Hematopoietic multipotent progenitor cell treated with erythropoietin and hydrocortisone succinate and interleukin-3 and kit ligand, for 15 days (in vitro differentiated cells): ENCODE measurements around the gene CLEC16A.

Source experiments
- DNase-seq: peaks from one replicate; pipeline ENCODE4 v3.0.0-alpha.2; 2015; ENCODE audit warnings: low spot score

The CLEC16A gene

DNA sequence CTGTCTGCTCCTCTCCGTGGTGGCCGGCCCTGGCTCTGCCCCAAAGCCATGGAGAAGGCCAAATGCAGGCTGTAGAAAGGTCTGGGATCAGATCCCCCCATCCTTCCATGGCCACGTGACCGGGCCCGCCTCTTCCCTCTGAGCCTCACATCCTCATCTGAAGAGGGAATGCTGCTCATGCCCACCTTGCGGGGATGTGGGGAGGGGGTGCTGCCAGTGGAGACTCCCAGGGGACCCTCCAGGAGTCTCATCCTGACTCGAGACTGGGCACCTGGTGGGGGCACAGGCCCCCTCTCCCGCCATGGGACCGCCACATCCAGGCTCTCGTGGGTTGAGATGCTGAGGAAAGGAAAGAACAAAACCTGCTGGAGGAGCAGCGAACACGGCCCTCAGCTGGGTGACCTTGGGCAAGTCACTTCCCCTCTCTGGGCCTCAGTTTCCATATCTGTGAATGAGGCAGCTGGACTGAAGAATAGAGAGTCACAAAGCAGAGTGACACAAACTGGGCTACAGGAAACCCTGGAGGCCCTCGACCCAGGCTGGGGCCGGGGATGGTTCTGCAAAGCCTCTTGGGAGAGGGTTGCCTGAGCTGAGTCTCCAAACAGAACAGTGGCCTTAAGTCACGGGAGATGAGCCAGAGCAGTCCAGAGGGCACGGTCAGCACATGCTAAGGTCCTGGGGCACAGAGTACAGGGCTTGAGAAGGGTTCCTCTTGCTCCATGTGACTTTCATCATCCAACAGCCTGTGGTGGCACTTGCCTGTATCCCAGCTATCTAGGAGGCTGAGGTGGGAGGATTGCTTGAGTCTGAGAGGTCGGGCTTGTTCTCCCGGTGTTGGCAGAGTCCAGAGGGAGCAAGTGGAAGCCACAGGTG, 281.5 kb downstream of the CLEC16A start:
- DNase-seq = no peak

DNA sequence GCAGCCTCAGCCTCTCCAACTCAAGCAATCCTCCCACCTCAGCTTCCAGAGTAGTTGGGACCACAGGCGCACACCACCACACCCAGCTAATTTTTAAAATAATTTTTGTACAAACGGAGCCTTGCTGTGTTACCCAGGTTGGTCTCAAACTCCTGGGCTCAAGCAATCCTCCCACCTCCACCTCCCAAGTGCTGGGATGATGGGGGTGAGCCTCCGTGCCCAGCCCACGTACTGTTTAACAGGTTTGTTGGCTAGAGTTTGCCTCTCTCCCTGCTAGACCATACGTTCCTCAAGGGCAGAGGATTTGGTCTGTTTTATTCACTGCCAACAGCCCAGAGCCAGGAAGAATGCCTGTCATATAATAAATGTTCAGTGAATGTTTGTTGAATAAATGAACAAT, 285.1 kb downstream of the CLEC16A start:
- DNase-seq = no peak

DNA sequence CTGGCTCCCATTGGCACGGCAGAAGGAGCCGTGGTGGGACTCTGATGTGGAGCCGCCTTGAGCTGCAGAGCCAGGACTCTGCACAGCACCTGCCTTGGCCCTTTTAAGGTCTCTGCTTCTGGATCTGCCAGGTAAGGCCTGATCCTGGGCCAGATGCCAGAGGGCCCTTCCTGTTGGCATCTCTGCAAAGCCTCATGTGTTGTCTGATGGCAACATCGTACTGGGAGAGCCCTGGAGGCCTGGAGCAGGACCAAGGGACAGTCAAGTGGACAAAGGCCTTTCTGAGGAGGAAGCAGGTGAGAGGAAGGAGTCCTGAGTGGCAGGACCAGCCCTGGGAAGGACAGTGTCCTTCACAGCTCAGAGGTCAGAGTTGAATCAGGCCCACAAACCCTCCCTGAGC, 285.5 kb downstream of the CLEC16A start:
- DNase-seq = no peak

DNA sequence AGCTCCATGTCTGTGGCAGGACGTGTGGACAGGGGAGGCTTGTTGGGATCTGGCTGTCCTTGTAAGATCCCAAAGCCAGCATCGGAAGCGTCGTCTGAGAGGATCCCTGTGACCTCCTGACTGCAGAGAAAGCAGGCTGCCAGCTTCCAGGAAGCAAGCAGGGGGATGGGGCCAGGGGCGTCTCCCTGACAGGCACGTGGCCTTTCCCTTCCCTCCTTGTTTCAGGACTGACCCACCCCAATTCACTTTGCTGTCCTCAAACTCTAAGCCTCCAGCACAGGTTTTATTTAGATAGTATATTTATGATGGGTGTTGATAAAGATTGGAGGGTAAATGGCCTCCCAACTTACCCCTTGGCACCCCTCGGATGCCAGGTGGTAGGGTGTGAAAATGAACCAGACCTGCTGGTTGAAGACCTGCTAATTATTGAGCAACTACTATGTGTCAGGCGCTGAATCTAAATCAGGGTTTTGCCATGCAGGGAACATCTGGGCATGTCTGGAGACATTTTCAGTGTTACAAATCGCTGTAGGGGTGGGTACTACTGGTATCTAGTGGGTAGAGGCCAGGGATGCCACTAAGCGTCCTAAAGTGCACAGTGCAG, 287.1 kb downstream of the CLEC16A start:
- DNase-seq = no peak
